ENCODE results near the gene TANGO6.

TANGO6 gene

DNA sequence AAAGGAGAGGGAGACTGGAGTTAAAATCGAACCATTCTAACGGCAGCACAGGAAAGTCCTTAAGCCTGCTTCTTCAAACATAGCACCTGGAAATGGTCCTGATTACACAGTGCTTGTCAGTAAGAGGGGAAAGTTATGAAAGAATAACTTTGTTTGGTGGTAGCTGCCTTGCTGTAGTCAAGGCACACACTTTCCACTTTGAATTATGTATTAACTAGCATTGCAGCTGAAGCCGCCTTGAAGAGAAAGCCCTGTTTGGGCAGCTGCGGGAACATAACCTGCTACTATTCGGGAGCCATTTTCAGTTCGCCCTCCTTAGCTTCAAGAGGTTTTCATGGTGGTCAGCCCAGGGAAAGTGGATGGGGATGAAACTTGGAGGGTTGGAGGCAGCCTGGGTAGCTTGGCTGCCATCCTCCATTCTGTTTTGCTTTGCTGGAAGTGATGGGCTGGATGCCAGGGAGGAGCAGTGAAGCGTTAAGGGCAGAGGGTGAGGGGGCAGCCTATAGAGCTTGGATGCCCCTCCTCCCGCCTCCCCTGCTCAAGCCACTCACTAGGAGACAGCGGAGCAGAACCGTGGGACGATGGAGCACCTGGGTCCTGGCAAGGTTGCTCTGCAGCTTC, 256.9 kb downstream of the TANGO6 start:
- TF ChIP-seq, protein P1, sequence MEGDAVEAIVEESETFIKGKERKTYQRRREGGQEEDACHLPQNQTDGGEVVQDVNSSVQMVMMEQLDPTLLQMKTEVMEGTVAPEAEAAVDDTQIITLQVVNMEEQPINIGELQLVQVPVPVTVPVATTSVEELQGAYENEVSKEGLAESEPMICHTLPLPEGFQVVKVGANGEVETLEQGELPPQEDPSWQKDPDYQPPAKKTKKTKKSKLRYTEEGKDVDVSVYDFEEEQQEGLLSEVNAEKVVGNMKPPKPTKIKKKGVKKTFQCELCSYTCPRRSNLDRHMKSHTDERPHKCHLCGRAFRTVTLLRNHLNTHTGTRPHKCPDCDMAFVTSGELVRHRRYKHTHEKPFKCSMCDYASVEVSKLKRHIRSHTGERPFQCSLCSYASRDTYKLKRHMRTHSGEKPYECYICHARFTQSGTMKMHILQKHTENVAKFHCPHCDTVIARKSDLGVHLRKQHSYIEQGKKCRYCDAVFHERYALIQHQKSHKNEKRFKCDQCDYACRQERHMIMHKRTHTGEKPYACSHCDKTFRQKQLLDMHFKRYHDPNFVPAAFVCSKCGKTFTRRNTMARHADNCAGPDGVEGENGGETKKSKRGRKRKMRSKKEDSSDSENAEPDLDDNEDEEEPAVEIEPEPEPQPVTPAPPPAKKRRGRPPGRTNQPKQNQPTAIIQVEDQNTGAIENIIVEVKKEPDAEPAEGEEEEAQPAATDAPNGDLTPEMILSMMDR (IDR thresholded peaks at IDR 0.05; ENCODE audit: low read depth, low read length), result no peak
- H3K4me3 ChIP-seq (ENCODE audit: low read depth, low read length), result no peak overlapping the region

DNA sequence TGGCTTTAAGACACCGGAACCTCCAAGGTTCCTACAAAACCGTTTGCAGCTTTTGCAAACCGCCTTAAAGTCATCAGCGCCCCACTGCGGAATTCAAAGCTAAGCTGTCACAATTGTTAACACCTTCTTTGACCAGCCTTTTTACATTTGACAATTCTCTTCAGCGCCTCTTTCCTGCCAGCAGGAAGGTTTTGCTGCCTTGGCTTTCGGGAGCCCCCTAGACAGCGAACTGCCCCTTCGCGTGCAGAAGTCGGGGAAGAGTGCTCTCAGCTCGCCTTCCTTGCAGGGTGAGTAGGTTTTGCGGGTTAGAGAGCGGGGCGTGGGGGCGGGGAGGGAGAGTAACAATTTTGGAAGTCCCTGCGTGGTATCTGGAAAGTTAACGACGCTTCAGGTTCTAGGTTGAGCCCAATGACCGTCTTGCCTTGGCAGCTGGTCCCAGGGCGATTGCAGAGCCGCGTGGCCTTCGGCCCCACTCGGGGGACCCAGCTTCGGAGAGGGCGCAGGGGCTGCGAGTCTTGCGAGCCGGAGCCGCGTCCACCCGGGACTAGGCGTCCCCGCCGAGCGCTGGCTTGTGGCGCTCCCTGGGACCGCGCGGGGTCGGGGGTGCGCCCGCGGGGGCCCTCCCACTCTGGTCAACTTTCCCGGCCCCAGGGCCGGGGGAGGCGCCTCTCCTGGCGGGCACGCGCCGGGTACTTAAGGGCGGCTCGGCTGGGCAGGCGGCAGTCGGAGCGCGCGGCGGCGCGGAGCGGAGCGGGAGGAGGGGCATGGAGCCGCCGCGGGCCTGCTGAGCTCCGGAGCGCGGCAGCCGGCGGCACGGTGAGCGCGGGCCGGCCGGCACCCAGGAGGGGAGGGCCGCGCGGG, 262.4 kb downstream of the TANGO6 start, which contains the start of gene HAS3:
Gene HAS3 (plus strand): TSS at position 153 of the 861 bp plus-strand sequence. CDS start 3,743 bp downstream, outside the sequence.
- TF ChIP-seq, protein P1 (IDR thresholded peaks at IDR 0.05; ENCODE audit: low read depth, low read length), result no peak
- H3K4me3 ChIP-seq (ENCODE audit: low read depth, low read length), result peak within 1 kb of the TSS; percentile 66

DNA sequence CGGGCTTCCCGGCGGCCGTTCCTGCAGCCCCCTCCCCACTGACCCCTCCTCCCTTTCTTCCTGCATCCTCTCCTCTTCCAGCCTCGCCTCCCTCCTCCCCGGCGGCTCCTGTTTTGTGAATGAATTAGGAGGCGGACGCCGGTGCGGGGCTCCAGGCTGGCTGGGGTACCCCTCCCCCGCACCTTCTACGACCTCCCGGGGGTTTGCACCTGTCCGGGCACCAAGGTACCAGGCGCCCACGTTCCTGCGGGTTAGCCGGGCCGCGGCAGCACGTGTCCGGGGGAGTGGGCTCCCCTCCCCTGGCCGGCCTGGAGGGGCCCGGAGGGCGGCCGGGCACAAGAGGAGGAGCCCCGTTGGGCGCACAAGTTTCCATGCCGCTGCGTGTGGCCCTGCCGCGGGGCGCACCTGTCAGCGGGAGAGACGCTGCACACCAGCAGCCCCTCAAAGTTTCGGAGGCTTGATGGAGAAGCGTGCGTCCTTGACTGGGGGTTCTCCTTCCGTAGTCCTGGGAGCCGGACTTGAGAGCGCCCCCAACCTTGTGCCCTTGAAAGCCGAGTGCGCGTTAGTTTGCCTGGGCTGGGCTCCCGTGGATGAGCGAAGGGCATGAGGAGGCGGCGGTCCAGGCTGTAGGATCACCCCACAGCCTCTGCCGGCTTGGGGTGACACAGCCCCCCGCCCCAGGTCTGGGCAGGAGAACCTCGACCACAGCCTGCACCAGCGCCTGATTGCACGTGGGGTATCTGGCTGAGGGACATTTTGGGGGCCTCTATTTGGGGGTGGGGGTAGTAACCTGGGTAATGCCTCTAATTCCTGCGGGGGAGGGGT, 263.4 kb downstream of the TANGO6 start:
- H3K4me3 ChIP-seq (ENCODE audit: low read depth, low read length), result peak overlapping the region; percentile 60
- TF ChIP-seq, protein P1 (IDR thresholded peaks at IDR 0.05; ENCODE audit: low read depth, low read length), result no peak

DNA sequence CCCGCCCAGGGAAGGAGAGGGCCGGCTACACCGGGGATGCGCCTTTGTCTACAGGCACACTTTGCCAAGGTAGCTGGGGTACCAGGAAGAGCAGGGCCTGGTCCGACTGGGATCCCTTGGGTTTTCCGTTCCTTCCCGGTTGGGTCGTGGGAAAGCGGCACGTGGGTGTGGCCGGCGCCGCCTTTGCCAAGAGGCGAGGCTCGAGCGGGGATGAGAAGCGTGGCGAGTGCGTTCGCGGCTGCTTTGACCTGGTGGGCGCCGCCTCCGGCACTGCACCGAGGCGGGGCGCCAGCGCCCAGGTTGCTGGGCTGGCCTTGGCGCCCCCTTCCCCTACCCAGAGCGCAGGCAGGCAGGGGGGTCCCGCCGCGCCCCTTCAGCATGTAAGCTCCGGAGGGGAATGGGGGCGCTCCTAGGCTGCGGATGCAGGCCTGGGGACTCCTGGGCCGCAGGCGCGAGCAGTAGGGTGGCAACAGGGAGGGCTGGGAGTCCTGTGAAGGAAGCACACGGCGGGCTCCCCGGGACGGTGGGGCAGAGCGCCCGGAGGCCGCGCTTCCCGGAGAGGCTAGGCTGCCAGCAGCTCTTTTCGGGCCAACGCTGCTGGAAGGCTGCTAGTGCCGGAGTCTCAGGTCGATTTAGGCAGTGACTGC, 264.1 kb downstream of the TANGO6 start:
- TF ChIP-seq, protein P1 (IDR thresholded peaks at IDR 0.05; ENCODE audit: low read depth, low read length), result no peak
- H3K4me3 ChIP-seq (ENCODE audit: low read depth, low read length), result no peak overlapping the region; the same call in 1 of the 2 replicates

DNA sequence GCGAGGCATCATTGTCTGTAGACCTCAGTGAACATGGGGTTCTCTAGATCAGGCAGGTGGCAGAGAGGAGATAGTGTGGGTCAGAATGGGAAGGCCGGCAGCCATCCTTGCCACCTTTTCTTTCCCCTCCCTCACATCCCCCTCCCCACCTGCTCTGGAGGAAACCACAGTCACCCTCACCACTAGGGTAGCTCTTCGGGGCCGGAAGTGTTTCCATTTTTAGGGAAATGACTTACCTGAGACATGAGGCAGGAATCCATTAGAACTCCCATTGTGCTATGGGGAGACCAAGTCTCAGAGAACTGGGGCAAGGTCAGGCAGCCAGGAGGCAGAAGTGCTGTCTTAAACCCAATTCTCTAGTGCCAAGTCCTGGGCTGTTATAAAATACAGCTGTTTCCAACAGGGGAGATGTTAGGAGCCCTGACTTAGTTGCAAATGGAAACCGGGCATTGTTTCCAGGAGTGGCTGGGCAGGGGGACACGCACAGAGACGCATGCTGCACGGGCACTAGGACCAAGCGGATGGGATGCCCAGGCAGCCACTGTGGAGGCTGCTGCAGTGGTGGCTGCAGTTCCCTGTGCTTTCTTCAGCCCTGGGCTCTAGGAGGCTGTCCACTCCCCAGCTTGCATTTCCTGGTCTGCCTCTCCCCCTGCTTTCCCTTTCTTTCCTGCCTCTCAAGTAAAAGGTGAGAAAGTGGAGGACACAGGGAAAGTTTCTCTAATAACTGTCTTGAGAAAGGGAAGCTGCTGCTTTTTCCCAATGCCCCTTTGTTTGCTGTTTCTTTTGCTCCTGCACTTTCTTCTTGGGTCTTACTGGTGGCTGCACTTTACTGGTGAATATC, 265.0 kb downstream of the TANGO6 start:
- H3K4me3 ChIP-seq (ENCODE audit: low read depth, low read length), result no peak overlapping the region
- TF ChIP-seq, protein P1 (IDR thresholded peaks at IDR 0.05; ENCODE audit: low read depth, low read length), result no peak

DNA sequence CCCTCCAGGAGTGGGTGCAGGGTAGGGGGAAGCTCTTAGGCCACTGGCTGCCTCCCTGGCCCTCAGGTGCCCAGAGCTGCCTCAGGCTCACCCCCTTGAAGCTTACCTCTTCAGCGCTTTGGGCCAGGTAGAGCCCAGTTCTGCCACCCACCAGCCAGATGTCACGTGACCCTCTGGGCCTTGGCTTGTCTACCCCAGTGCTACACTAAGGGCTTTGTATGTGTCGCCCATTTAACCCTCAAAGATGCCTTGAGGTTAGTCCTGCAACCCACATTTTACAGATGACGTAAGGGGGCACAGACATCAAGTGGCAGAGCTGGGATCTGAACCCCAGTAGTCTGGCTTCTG, 265.5 kb downstream of the TANGO6 start:
- TF ChIP-seq, protein P1 (IDR thresholded peaks at IDR 0.05; ENCODE audit: low read depth, low read length), result no peak
- no peak overlapping the region for H3K4me3 ChIP-seq (ENCODE audit: low read depth, low read length)

Measured in WI38 (cell line).